Activated CD4-positive, CD25-positive, alpha-beta regulatory T cell (primary cell): ENCODE results near the gene CMIP.

ENCODE experiments used
- DNase-seq, 4 experiments: peaks; one replicate each; lab custom pipeline; 2025; lab: John Stamatoyannopoulos, UW

Gene CMIP

DNA sequence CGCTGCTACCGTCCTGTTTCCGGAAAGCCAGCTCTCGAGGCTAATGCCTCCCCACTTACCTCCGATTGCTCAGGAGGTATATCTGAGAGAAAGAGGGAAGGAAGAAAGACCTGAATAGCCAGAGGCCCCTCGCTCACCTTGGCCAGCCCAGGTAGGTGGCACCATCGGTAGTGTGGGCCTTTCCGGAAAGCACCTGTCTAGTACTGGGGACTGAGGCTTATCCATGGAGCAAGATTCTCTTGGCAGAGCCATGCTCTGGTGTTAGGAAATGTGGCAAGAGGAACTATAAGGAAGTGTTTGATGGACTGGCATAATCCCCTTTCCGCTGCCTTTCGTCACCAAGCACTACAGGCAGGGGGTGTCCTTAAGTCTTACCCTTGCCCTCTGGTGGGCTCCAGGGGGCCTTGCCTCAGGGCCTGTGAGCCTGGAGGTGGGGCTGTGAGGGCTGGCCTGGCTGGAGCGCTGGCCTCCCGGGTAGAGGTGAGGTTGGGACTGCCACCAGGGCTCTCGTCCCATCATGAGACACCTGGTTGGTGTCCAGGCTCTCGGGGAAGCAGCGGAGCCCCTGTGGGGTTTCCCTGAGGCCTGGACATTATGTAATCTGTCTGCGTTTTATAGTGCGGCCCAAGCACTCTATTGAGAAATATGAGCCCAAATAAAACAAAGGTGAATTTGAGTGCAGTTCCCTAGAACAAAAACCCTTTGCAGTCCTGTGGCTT lies 2.9 kb downstream of the CMIP start:
- no peak for DNase-seq

DNA sequence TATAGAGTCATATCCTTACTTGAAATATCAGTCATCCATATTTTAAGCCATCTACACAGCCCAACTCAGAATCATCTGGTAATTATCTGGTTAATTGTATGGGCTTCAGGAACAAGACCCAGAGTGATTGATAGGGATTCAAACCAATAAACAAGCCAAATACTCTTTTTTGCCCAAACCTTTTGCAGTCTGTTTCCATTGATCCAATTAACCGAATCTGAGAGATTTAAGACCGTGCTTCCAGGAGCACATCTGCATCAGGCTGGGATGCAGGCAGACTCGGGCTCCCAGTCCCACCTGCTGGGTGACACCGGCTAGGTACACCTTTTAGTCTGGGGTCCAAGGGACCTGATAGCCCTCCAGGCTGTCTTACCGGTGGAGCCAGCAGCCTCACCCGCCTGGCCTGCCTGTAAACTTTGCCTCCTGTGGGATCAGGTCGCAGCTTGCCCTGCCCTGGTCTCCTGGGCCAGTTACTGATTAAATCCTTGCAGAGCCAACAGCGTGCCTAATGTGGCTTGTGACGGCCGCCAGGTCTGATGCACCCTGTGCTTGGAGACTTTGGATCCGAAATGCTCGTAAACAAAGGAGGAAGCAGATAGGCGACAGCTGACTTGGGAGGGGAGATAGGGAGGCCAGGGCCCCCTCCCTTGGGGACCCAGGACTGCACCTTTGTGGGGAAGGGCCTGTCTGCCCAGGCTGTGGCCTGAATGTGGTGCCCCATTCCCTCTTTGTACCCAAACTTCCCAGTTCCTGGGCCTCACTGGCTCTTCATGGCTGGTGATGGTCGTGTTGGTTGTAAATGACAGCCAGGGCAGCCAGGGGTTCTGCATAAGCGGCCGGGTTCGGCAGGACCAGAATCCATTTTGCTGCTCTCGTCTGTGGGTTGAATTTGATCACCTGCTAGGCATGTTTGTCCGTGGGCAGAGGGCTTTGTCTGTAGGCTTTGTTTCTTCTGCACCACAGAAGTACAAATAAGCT lies 3.8 kb downstream of the CMIP start:
- no peak for DNase-seq

DNA sequence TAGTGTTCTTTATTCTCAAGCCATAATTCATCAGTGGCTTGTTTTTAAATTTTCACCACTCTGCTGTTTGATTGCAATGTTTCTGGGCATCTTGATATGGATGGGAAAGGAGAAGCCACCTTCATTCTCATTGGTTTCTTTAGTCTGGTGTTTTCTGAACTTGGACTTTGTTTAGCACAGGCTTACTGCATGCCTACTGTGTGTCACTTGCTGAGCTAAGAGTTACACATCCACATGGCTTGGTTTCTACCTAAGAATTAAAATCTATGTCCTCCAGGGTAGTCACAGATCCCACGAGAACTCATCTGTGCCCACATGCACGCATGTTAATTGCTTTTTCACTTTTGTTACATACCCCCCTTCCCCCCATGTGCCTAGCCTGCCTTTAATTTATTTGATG lies 4.6 kb downstream of the CMIP start:
- DNase-seq = no peak

DNA sequence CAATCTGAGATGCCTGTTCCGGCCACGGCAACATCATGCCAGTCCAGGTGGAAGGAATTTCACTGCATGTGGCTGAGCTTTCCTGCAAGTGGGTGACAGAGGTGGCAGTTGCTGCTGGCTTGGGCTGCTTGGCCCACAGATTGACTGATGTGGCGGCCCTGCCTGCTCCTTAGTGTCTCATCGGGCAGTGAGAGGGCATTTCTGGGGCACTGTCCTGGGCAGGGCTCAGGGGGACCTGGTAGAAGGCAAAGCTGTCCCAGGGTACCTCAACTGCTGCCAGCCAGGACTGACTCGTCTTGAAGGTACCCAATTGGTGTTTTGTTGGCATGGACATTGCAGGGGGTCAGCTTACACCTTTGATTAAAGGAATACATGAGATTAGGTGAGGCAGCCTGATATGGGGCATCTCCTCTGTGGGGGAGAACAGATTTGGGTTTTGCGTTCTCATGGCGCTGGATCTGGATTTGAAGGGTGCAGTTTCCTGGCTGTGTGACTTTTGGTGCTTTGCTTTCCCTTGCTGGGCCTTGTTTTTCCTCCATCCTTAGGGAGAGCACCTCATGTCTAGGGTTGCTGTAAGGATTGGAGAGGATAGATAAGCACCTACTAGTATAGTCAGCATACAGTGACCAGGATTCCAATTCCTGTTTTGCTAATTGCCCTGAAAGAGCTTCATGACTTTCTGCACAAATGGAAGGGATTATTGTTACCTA lies 5.4 kb downstream of the CMIP start:
- no peak for DNase-seq

DNA sequence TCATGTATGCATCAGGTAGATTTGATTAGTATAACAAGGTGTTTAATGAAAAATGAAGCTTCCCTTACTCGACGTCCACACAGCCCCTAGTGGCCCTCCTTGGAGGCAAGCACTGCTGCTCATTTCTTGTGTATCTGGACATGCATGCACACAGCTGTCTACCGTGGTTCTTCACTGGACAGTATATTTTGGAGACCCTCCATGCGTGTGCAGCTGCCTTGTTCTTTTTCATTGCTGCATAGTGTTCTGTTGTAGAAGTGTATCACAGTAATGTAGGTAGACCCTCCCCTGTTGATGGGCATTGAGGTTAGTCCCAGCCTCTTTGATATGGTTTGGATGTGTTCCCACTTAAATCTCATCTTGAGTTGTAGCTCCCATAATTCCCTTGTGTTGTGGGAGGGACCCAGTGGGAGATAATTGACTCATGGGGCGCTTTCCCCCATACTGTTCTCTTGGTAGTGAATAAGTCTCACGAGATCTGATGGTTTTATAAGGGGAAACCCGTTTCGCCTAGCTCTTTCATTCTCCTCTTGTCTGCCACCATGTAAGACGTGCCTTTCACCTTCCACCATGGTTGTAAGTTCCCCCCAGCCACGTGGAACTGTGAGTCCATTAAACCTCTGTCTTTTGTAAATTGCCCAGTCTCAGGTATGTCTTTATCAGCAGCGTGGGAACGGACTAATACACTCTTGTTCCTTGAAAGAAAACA lies 6.3 kb downstream of the CMIP start:
- DNase-seq = no peak

DNA sequence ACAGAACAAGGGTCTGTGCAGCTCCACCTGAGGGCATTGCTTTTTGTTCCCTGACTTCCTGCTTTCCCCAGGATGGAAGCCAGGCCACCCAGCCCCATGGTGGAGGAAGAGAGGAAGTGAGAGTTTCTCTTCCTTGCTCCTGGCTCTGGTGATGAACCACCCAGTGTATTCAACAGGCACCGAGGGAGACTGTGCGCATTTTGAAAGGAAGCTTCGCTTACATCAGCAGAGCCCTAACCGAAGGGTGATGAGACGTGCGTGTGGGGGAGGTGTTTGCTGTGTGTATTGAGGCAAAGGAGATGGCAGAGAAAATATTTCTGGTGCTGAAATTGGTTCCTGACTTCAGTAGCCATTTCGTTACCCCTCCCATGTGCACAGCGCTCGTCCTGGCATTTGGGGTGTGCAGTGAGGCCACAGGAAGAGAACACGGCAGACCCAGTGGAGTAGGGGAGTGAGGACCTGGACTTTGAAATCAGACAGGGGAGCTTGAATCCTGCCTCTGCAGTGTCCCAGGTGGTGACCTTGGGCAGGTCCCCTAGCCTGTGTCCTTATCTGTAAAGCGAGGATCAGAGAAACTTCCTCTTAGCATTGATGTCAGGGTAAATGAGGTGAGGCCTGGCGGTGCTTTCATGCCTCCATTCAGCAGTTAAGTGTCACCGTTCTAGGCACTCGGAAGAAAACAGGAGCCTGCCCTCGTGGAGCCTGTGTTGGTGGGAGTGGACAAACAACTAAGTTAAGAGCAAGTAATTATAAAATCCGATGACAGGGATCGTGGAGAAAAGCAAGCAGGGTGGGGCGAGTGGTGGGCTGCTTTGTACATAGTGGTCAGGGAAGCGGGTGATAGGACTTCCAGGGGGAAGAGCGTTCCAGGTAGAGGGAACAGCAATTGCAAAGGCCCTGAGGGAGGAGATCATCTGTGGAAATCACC lies 7.4 kb downstream of the CMIP start:
- no peak for DNase-seq

DNA sequence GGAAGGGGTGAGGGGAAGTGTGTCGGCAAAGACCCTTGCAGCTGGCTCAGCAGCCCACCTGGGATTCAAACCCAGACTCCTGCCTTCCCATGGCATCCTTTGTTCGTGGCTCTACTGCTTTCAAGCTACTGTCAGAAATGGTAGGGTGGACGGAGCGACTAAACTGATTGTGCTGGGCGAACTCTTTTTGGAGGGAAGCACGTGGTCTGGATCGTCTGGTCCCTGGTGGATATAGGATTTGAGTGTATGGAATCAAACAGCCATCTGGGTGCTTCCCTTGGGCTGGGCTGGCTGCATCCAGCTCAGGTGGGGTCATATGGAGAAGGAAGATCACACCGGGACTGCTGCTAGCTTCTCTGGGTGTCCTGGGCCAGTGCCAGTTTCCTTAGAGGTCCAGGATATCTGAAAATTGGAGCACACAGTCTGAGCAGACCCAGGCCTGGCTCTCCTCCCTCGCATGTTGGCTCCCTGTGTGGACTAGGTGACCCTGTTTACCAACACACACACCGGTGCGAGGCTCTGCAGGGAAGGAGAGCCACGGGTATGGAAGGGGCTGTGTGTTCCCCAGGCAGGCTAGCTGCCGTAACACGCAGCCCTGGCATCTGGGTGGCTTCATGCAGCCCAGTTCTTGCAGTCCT lies 8.6 kb downstream of the CMIP start:
- DNase-seq = no peak

DNA sequence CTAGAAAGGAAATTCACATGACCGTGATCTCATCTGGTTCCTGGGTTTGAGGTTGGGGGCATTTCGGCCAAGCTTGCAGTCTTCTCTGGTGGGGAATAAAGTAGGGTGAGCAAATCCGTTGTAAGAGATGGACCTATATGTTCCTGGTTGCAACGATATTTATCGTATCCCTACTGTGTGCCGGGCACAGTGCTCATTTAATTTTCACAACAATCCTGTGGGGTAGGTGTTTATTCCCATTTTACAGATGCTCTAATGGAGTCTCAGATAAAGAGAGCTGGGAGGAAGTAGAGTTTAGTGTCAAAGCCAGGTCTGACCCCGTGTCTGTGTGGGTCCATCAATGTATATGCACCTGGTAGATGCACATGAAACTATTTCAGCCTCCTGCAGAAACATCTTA lies 9.4 kb downstream of the CMIP start:
- no peak for DNase-seq

DNA sequence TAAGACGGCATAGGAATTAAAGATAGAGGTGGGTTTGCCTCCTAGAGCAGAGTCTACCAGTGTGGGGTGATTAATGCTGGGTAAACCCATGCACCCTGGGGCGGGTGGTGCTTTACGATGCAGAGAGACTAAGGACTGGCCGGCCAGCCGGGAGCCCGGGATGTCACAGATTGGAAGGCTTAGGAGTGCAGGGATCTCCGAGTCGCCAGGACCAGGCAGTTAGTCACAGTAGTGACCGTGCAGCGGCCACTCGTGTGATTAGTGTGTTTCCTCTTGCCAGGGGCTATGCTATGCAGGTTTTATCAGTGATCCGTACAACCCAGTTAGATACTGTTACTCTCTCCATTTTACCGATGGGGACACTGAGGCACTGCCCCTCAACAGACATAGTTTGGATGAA lies 10.4 kb downstream of the CMIP start:
- no peak for DNase-seq

DNA sequence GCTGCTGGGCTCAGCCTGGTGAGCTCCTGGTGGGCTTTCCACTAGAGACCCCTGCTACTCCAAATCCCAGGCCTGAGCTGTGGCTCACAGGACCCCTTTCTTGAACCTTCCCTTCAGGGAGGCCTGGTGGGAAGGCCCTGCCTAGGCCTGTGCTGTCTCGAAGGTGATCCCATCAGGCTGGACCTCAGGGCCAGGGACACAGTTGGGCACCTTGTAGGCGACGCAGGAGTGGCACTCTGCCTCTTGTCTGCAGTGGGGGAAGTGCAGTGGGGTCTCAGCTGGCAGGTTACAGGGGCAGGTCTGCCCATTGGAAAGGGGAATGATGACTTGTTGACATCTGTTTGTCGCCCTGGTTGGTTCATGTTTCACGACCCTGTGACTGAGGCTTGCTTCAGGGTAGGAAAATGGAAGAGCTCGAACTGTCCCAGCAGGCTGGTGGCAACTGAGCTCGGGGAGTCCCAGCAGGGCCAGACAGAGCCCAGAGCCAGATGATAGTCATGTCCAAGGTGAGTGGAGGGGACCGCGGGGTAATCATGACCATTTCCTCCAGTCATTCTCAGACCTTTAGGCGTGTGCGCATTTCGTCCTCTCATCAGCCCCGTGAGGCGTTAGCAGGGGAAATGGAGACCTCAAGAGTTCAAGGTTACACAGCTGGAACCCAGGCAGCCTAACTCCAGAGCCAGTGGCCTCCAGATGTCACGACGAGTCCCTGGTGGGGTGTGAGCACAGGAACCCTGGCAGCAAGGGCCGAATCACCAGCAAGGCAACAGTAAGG lies 11.3 kb downstream of the CMIP start:
- DNase-seq = no peak

DNA sequence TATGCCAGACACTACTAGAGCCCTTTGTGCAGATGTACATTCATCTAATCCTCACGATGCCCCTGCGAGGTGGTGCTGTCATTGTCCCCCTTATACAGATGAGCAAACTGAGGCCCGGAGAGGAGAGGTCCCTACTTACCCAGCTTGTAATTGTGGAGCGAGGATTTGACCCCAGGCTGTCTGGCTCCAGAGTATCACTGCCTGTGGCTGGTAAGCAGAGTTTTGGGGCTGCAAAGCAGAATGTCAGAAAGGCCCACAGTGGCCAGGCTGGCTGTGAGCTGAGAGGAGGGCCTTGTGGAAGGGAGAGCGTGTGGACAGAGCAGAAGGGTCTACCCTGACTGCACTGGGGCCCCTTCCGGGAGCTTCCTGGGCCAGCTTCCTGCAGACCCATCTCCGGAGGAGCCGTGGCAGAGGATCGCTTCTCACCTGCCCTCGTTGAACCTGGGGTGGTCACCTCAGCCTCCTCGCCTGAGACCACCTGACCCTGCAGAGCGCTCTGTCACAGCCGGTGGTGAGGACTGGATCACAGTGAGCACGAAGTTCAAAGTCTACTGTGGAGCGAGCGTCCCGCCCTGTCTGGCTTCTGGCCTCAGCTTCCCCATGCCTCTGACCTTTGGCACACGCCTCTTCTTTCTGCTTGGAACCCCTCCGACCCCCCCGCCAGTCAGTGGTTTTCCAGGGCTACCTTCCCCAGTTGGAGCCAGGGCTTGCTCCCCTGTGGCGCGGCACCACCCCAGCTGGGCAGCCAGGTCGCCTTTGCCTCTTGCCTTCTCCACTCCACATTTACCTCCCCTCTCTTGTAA lies 12.1 kb downstream of the CMIP start:
- DNase-seq = no peak

DNA sequence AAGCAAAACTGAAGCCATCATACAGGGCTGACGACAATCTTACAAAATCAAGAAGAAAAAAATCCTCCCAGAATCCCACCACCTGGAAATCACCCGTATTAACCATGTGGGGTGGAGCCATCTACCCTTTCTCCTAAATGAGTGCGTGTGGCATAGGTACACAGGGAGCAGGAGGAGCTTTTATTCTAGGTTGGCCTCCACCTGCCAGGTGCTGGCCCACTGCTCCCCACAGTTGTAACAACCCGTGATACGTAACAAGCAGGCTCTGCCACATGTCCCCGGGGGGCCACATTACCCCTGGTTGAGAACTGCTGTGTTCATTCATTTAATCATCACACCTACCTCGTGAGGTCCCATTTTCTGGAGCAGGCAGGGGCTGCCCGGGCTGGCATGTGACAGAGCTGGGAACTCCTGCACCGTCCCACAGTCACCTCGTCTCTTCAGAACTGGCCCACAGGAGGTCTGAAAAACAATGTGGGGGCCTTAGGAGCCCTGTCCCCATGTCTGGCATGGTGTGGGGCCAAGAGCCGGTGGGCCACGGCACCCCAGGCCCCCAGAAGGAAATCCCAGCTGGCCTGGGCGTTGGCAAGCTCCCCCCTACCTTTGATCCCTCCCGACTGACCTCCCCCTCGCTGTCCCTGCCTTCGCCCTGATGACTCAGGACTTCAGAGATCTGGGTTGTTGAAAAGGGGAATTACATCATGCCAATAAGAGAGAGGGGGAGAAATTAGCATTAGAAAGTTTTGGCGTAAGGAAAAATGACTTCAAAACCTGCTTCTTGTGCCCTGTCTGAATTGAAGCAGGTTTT lies 12.9 kb downstream of the CMIP start:
- no peak for DNase-seq

DNA sequence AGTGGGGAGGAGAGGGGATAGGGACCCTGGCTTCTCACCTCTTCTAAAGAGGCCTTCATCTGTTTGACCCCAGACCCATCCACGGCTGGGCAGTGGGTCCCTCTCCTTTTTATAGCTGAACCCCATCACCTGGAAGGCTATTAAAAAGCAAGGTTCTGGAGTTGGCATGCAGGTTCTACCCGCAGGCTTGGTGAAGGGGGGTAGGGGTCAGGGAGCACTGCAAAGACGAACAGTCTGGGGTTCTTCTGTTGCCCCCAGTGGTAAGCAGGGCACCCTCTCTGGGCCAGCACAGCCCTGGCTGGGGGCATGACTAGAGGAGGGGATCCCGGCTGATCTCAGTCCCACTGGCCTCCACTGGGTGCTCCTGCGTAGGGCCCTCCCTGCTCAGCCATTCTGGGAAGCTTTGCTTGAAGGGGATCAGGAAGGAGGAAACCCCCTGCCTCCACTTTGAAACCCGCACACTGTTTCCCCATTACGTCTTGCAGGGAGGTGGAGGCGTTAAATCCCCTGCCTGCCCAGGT lies 13.6 kb downstream of the CMIP start:
- DNase-seq = no peak

DNA sequence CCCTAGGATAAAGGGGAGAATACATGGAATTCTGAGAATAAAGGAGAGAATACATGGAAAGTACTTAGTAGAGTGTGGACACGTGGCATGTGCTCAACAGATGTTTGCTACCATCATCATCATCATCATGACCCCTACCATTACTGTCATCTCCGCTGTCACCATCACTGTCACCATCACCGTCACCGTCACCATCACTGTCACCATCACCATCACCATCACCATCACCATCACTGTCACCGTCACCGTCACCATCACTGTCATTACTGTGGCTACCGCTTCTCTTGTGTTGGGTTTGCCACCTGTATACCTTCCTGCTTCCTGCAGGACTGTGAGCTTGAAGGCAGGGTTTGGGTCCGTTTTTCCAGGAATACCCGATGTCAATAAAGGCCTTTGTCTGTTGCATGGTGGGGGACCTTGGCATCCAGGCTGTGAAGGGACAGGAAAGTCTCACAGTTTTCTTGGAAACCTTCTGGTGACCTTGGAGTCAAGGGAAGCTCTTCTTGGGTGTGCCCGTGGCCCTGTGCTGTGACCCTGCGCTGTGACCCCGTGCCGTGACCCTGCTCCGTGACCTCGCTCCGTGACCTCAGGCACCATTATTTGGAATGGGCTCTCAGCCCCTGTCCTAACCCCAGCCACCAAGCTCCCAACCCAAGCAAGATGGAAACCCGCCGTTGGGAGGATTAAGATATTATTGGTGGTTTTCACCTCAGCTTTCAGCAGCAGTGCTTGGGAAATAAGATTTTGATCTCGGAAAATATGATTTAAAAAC lies 14.4 kb downstream of the CMIP start:
- DNase-seq = no peak

DNA sequence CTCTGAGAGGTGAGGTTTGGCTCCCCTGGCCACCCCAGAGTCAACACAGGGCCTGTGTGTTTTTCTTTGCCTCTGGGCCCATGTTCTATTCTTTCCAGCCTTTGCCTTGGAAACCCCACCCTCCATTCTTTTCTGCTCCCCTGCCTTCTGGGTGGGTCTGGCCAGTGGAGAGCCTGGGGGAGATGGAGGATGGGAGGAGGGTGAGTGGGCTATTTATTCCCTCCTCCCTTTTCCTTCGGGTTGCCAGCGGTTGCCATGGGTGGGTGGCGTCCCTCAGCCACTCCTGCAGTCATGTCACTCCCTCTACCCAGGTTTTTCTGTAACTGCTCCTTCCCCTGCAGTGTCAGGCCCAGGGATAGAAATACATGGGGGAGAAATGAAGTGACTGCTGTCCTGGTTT lies 15.5 kb downstream of the CMIP start:
- DNase-seq = no peak

DNA sequence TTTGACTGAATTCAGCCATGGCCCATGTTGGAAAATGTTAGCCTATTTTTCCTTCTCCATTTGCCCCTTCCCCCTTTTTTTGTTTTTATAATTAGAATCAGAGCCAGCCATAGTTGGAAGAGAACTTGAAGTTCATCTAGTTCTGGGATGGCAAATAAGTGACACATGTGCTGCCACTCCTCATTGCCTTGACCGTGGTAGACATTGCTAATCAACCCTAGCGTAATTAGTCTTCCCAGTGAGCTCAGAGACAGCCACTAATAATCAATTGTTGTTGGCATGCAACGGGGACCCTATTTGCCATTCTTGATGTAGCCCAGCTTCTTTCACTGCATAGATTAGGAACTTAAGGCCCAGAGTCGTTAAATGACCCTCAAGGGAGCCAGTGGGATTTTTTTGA lies 16.6 kb downstream of the CMIP start:
- DNase-seq = no peak

DNA sequence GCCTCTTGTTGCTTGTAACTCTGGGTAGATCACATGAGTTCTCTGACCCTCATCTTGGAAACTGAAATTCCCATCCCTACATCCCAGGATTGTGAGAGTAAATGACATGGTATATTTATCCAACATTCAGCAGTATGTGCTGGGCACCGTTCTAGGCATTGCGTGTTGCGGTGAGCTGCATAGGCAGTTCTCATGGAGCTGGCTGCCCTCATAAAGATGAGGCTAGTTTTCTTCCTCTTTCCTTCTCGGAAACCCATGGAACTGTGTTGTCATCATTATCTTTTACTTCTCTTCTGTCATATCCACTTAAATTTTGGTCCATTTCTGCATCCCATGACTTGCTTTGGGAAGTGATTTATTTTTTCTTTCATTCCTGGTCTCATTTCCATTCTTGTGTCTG lies 17.2 kb downstream of the CMIP start:
- no peak for DNase-seq
